Measurements from ENCODE around the gene MTFMT. TPM values are rescaled to one million over a fixed set of nuclear protein-coding genes. Genes with fewer than 3 reads are reported as not detected.

MTFMT gene
- total and polyA plus RNA-seq, 4 donors, result 6.8 to 14.7 (median 8.4) TPM

GRCh38 chr15:65008983-65009382 lies 20.5 kb downstream of the MTFMT start:
- 86% methylated on average over 2 of the region's 2 CpGs for WGBS
- Histone ChIP-seq H3K4me1 (ENCODE audit: control insufficient read depth in 4 of 4, insufficient read depth in 4 of 4, low read length in 3 of 4) (no peaks in the 10 kb centered on the region), H3K4me3 (ENCODE audit: low read depth in 1 of 3, low read length in 3 of 3) (no peak overlapping the region), H3K9ac (ENCODE audit: low read depth in 1 of 2, low read length in 2 of 2) (no peak overlapping the region), H3K36me3 (ENCODE audit: control insufficient read depth in 4 of 4, insufficient read depth in 3 of 4, low read depth in 1 of 4, low read length in 3 of 4) (peaks cover 2 to 33% (median 15%) of the 10 kb centered on the region in 4 donors), H3K27me3 (ENCODE audit: control insufficient read depth in 4 of 4, insufficient read depth in 4 of 4, low read length in 3 of 4) (no peaks in the 10 kb centered on the region), H3K9me3 (ENCODE audit: control insufficient read depth in 4 of 4, low read length in 3 of 4) (peaks cover 0 to 2% (median 0%) of the 10 kb centered on the region in 4 donors), H3K27ac (ENCODE audit: low read depth in 1 of 2, low read length in 2 of 2) (no peak overlapping the region)
- TF ChIP-seq RAD21 (IDR thresholded peaks at IDR 0.05) (peak in 1 of 2 donors; percentile 28), CTCF (IDR thresholded peaks at IDR 0.05; ENCODE audit: low read depth, low read length, missing input control) (no peak), HNF4A (conservative IDR thresholded peaks at IDR 0.05) (no peak)
- no peak for DNase-seq (ENCODE audit: low spot score)

DNA sequence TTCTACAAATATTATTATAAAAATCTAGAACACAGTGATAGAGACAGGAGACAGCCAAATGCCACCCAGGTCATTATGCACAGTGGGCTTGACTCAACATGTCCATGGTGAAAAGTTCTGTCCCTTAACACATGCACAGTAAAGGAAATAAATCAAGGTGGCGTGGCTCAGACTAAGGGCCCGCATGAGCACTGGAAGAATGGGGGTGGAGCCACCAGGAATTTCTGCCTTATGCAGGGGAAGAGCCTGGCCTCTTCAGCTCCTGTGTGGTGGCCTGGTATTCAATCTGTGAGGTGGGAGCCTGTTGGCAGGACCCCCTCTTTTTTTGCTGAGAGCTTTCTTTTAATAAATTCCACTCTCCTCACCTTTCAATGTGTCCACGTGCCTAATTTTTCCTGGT lies 22.6 kb downstream of the MTFMT start:
- TF ChIP-seq HNF4G (IDR thresholded peaks at IDR 0.05), result no peak
- no peak for TF ChIP-seq FOXA1 (IDR thresholded peaks at IDR 0.05)
- no peak for TF ChIP-seq HNF4A (conservative IDR thresholded peaks at IDR 0.05)
- TF ChIP-seq TAF1 (conservative IDR thresholded peaks at IDR 0.05), result no peak
- Histone ChIP-seq H3K4me1 (ENCODE audit: control insufficient read depth in 4 of 4, insufficient read depth in 4 of 4, low read length in 3 of 4) (no peaks in the 10 kb centered on the region), H3K9ac (ENCODE audit: low read depth in 1 of 2, low read length in 2 of 2) (no peak overlapping the region), H3K4me3 (ENCODE audit: low read depth in 1 of 3, low read length in 3 of 3) (no peak overlapping the region), H3K36me3 (ENCODE audit: control insufficient read depth in 4 of 4, insufficient read depth in 3 of 4, low read depth in 1 of 4, low read length in 3 of 4) (peaks cover 0 to 24% (median 9%) of the 10 kb centered on the region in 4 donors), H3K27me3 (ENCODE audit: control insufficient read depth in 4 of 4, insufficient read depth in 4 of 4, low read length in 3 of 4) (no peaks in the 10 kb centered on the region), H3K9me3 (ENCODE audit: control insufficient read depth in 4 of 4, low read length in 3 of 4) (no peaks in the 10 kb centered on the region), H3K27ac (ENCODE audit: low read depth in 1 of 2, low read length in 2 of 2) (no peak overlapping the region)
- WGBS, result 98% methylated on average over 3 of the region's 3 CpGs
- no peak for DNase-seq (ENCODE audit: low spot score)

- H3K9me3 ChIP-seq (ENCODE audit: control insufficient read depth in 4 of 4, low read length in 3 of 4), result no peaks in the 10 kb centered on the region
- H3K27ac ChIP-seq (ENCODE audit: low read depth in 1 of 2, low read length in 2 of 2), result no peak overlapping the region
- no peaks in the 10 kb centered on the region for H3K4me1 ChIP-seq (ENCODE audit: control insufficient read depth in 4 of 4, insufficient read depth in 4 of 4, low read length in 3 of 4)
- DNase-seq (ENCODE audit: low spot score), result no peak
- WGBS, result 94% methylated on average over 3 of the region's 3 CpGs
- TF ChIP-seq GABPA (IDR thresholded peaks at IDR 0.05 in 1 of 2, conservative IDR thresholded peaks at IDR 0.05 in 1 of 2) (no peak), TAF1 (conservative IDR thresholded peaks at IDR 0.05) (no peak), FOXA2 (IDR thresholded peaks at IDR 0.05) (no peak)
- no peak overlapping the region for H3K4me3 ChIP-seq (ENCODE audit: low read depth in 1 of 3, low read length in 3 of 3)
- H3K36me3 ChIP-seq (ENCODE audit: control insufficient read depth in 4 of 4, insufficient read depth in 3 of 4, low read depth in 1 of 4, low read length in 3 of 4), result peaks cover 2 to 17% (median 7%) of the 10 kb centered on the region in 4 donors
- H3K27me3 ChIP-seq (ENCODE audit: control insufficient read depth in 4 of 4, insufficient read depth in 4 of 4, low read length in 3 of 4), result no peaks in the 10 kb centered on the region
- H3K9ac ChIP-seq (ENCODE audit: low read depth in 1 of 2, low read length in 2 of 2), result no peak overlapping the region
Observed at GRCh38 chr15:65004993-65005392, 24.4 kb downstream of the MTFMT start.

GRCh38 chr15:64997745-64998375 lies 31.6 kb downstream of the MTFMT start:
- H3K4me1 ChIP-seq (ENCODE audit: control insufficient read depth in 4 of 4, insufficient read depth in 4 of 4, low read length in 3 of 4), result no peaks in the 10 kb centered on the region
- H3K4me3 ChIP-seq (ENCODE audit: low read depth in 1 of 3, low read length in 3 of 3), result no peak overlapping the region
- no peak overlapping the region for H3K27ac ChIP-seq (ENCODE audit: low read depth in 1 of 2, low read length in 2 of 2)
- no peaks in the 10 kb centered on the region for H3K9me3 ChIP-seq (ENCODE audit: control insufficient read depth in 4 of 4, low read length in 3 of 4)
- peaks cover 0 to 2% (median 2%) of the 10 kb centered on the region in 4 donors for H3K36me3 ChIP-seq (ENCODE audit: control insufficient read depth in 4 of 4, insufficient read depth in 3 of 4, low read depth in 1 of 4, low read length in 3 of 4)
- DNase-seq (ENCODE audit: low spot score), result no peak
- 90% methylated on average over 4 of the region's 4 CpGs for WGBS
- H3K9ac ChIP-seq (ENCODE audit: low read depth in 1 of 2, low read length in 2 of 2), result no peak overlapping the region
- no peaks in the 10 kb centered on the region for H3K27me3 ChIP-seq (ENCODE audit: control insufficient read depth in 4 of 4, insufficient read depth in 4 of 4, low read length in 3 of 4)
- TF ChIP-seq MAX (IDR thresholded peaks at IDR 0.05) (no peak), TAF1 (conservative IDR thresholded peaks at IDR 0.05) (no peak), HNF4G (IDR thresholded peaks at IDR 0.05) (no peak), HNF4A (conservative IDR thresholded peaks at IDR 0.05) (no peak), EGR1 (IDR thresholded peaks at IDR 0.05; ENCODE audit: low read depth in 2 of 2) (no peak), FOXA2 (IDR thresholded peaks at IDR 0.05) (no peak), NR2F2 (IDR thresholded peaks at IDR 0.05) (no peak), ATF3 (IDR thresholded peaks at IDR 0.05) (no peak), GABPA (IDR thresholded peaks at IDR 0.05 in 1 of 2, conservative IDR thresholded peaks at IDR 0.05 in 1 of 2) (no peak), CTCF (IDR thresholded peaks at IDR 0.05; ENCODE audit: low read depth, low read length, missing input control) (no peak), REST (IDR thresholded peaks at IDR 0.05) (no peak), YY1 (IDR thresholded peaks at IDR 0.05) (no peak), RAD21 (IDR thresholded peaks at IDR 0.05) (no peak)
